ENCODE data around the gene GGT5.

The GGT5 gene

GRCh38 chr22:24190159-24190540 is 54.7 kb downstream of the GGT5 start:
- no peaks in the 10 kb centered on the region for H3K79me2 ChIP-seq (ENCODE audit: control insufficient read depth, insufficient read depth, low read length, poor library complexity)
- H3K4me1 ChIP-seq (ENCODE audit: control insufficient read depth in 1 of 2, insufficient read depth in 2 of 2, low read length in 2 of 2) = peaks cover 16 to 20% of the 10 kb centered on the region in 2 experiments
- H3K36me3 ChIP-seq (ENCODE audit: control insufficient read depth in 1 of 2, insufficient read depth in 2 of 2, low read length in 2 of 2) = peaks cover 2 to 6% of the 10 kb centered on the region in 2 experiments
- H3K79me1 ChIP-seq (ENCODE audit: low read length) = peaks cover 18% of the 10 kb centered on the region
- peak overlapping the region; percentile 58 for H2BK5ac ChIP-seq (ENCODE audit: low read depth, low read length, poor library complexity)
- peak overlapping the region; percentile 91 for H2BK12ac ChIP-seq (ENCODE audit: low read length)
- peak overlapping the region; percentile 79 for H2BK120ac ChIP-seq (ENCODE audit: insufficient read depth, low read length, poor library complexity)
- H3K14ac ChIP-seq (ENCODE audit: low read length) = peak overlapping the region; percentile 82
- no CpG with 5 or more reads among the region's 14 CpGs for WGBS (ENCODE audit: extremely low coverage, insufficient coverage, insufficient read length)
- H3K9ac ChIP-seq (ENCODE audit: low read length) = no peak overlapping the region
- peak overlapping the region; percentile 93 for H4K91ac ChIP-seq (ENCODE audit: low read depth, low read length)
- H2AK5ac ChIP-seq (ENCODE audit: low read length) = peak overlapping the region; percentile 98
- no peak overlapping the region for H3K23ac ChIP-seq (ENCODE audit: low read length)
- no peaks in the 10 kb centered on the region for H3K27me3 ChIP-seq (ENCODE audit: insufficient read depth, low read length)
- peak overlapping the region; percentile 12 for H3K18ac ChIP-seq (ENCODE audit: low read length)
- peak overlapping the region; percentile 7 for H3K4ac ChIP-seq (ENCODE audit: low read depth, low read length)
- H3K27ac ChIP-seq (ENCODE audit: low read depth, low read length) = no peak overlapping the region
- no peak for DNase-seq
- H3K4me3 ChIP-seq (ENCODE audit: low read depth, low read length) = no peak overlapping the region
- H2AFZ ChIP-seq (ENCODE audit: insufficient read depth, low read length, poor library complexity) = no peak overlapping the region
- H3K9me3 ChIP-seq (ENCODE audit: insufficient read depth, low read depth, low read length) = peaks cover 1% of the 10 kb centered on the region
- peak overlapping the region; percentile 64 for H4K8ac ChIP-seq (ENCODE audit: low read depth, low read length)
- peak overlapping the region; percentile 1 for H4K12ac ChIP-seq (ENCODE audit: low read depth, low read length)
- H3K4me2 ChIP-seq (ENCODE audit: low read length) = no peak overlapping the region

GRCh38 chr22:24189249-24190158 is 55.4 kb downstream of the GGT5 start:
- Histone ChIP-seq H2AK5ac (ENCODE audit: low read length) (peak overlapping the region; percentile 98), H3K36me3 (ENCODE audit: control insufficient read depth in 1 of 2, insufficient read depth in 2 of 2, low read length in 2 of 2) (peaks cover 2 to 6% of the 10 kb centered on the region in 2 experiments), H3K9me3 (ENCODE audit: insufficient read depth, low read depth, low read length) (peaks cover 1% of the 10 kb centered on the region), H3K23ac (ENCODE audit: low read length) (no peak overlapping the region), H3K4me2 (ENCODE audit: low read length) (no peak overlapping the region), H3K4me1 (ENCODE audit: control insufficient read depth in 1 of 2, insufficient read depth in 2 of 2, low read length in 2 of 2) (peaks cover 16 to 20% of the 10 kb centered on the region in 2 experiments), H3K27ac (ENCODE audit: low read depth, low read length) (no peak overlapping the region), H3K27me3 (ENCODE audit: insufficient read depth, low read length) (no peaks in the 10 kb centered on the region), H3K9ac (ENCODE audit: low read length) (no peak overlapping the region), H2BK120ac (ENCODE audit: insufficient read depth, low read length, poor library complexity) (peak overlapping the region; percentile 38), H3K79me2 (ENCODE audit: control insufficient read depth, insufficient read depth, low read length, poor library complexity) (no peaks in the 10 kb centered on the region), H2BK5ac (ENCODE audit: low read depth, low read length, poor library complexity) (no peak overlapping the region), H4K12ac (ENCODE audit: low read depth, low read length) (peak overlapping the region; percentile 1), H2BK12ac (ENCODE audit: low read length) (peak overlapping the region; percentile 91), H3K4ac (ENCODE audit: low read depth, low read length) (peak overlapping the region; percentile 7), H3K79me1 (ENCODE audit: low read length) (peaks cover 18% of the 10 kb centered on the region), H3K14ac (ENCODE audit: low read length) (peak overlapping the region; percentile 82), H4K8ac (ENCODE audit: low read depth, low read length) (peak overlapping the region; percentile 64), H3K4me3 (ENCODE audit: low read depth, low read length) (no peak overlapping the region), H4K91ac (ENCODE audit: low read depth, low read length) (peak overlapping the region; percentile 93), H3K18ac (ENCODE audit: low read length) (peak overlapping the region; percentile 12), H2AFZ (ENCODE audit: insufficient read depth, low read length, poor library complexity) (no peak overlapping the region)
- WGBS (ENCODE audit: extremely low coverage, insufficient coverage, insufficient read length) = no CpG with 5 or more reads among the region's 23 CpGs
- DNase-seq = peak; percentile 33 to 73

- Histone ChIP-seq H3K4ac (ENCODE audit: low read depth, low read length) (no peak overlapping the region), H3K9ac (ENCODE audit: low read length) (no peak overlapping the region), H4K12ac (ENCODE audit: low read depth, low read length) (no peak overlapping the region), H3K27me3 (ENCODE audit: insufficient read depth, low read length) (no peaks in the 10 kb centered on the region), H2AK5ac (ENCODE audit: low read length) (peak overlapping the region; percentile 55), H3K4me1 (ENCODE audit: control insufficient read depth in 1 of 2, insufficient read depth in 2 of 2, low read length in 2 of 2) (peaks cover 16 to 20% of the 10 kb centered on the region in 2 experiments), H3K14ac (ENCODE audit: low read length) (no peak overlapping the region), H3K23ac (ENCODE audit: low read length) (no peak overlapping the region), H4K8ac (ENCODE audit: low read depth, low read length) (no peak overlapping the region), H3K79me1 (ENCODE audit: low read length) (peaks cover 18% of the 10 kb centered on the region), H3K4me3 (ENCODE audit: low read depth, low read length) (no peak overlapping the region), H3K36me3 (ENCODE audit: control insufficient read depth in 1 of 2, insufficient read depth in 2 of 2, low read length in 2 of 2) (peaks cover 2 to 6% of the 10 kb centered on the region in 2 experiments), H2BK5ac (ENCODE audit: low read depth, low read length, poor library complexity) (no peak overlapping the region), H3K4me2 (ENCODE audit: low read length) (no peak overlapping the region), H3K27ac (ENCODE audit: low read depth, low read length) (no peak overlapping the region), H2AFZ (ENCODE audit: insufficient read depth, low read length, poor library complexity) (no peak overlapping the region), H2BK120ac (ENCODE audit: insufficient read depth, low read length, poor library complexity) (no peak overlapping the region), H3K9me3 (ENCODE audit: insufficient read depth, low read depth, low read length) (peaks cover 1% of the 10 kb centered on the region), H3K18ac (ENCODE audit: low read length) (no peak overlapping the region), H4K91ac (ENCODE audit: low read depth, low read length) (no peak overlapping the region), H3K79me2 (ENCODE audit: control insufficient read depth, insufficient read depth, low read length, poor library complexity) (no peaks in the 10 kb centered on the region), H2BK12ac (ENCODE audit: low read length) (peak overlapping the region; percentile 33)
- no peak for DNase-seq
- WGBS (ENCODE audit: extremely low coverage, insufficient coverage, insufficient read length) = no CpG with 5 or more reads among the region's 17 CpGs
Observed at GRCh38 chr22:24188705-24189248, 56.1 kb downstream of the GGT5 start.

DNA sequence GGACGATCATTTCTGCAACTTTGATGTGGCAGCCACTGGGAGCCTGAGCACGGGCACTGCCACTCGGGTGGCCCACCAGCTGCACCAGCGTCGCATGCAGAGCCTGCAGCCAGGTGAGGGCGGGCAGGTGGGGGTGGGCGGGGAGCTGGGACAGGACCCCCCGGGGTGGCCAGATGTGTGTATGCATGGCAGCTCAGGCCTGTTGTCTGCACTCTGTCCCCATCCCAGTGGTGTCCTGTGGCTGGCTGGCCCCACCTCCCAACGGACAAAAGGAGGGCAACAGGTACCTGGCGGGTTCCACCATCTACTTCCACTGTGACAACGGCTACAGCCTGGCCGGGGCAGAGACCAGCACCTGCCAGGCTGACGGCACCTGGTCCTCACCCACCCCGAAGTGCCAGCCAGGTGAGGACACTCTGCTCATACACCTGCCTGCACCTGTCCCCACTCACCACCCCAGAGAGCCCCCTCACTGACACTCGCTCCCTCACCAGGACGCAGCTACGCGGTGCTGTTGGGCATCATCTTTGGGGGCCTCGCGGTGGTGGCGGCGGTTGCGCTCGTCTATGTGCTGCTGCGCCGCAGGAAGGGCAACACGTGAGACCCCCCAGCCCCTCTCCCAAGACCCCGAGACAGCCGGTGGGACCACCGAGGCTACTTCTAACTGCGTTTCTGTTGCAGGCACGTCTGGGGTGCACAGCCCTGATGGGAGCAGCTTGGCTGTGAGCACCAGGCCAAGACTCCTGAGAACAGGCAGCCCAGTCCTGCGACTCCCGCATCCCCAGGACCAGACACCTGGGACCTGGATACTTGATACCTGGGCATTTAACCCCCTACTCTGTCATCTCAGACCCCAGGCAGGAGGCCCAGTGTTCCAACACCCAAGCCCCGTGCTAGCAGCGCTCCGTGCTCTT is 56.9 kb downstream of the GGT5 start:
- no peak overlapping the region for H3K4ac ChIP-seq (ENCODE audit: low read depth, low read length)
- no peak overlapping the region for H3K4me3 ChIP-seq (ENCODE audit: low read depth, low read length)
- H2AK5ac ChIP-seq (ENCODE audit: low read length) = no peak overlapping the region
- no peak overlapping the region for H2AFZ ChIP-seq (ENCODE audit: insufficient read depth, low read length, poor library complexity)
- H3K27ac ChIP-seq (ENCODE audit: low read depth, low read length) = no peak overlapping the region
- H3K23ac ChIP-seq (ENCODE audit: low read length) = no peak overlapping the region
- no peak overlapping the region for H4K91ac ChIP-seq (ENCODE audit: low read depth, low read length)
- H3K27me3 ChIP-seq (ENCODE audit: insufficient read depth, low read length) = no peaks in the 10 kb centered on the region
- H3K14ac ChIP-seq (ENCODE audit: low read length) = no peak overlapping the region
- no peak overlapping the region for H2BK120ac ChIP-seq (ENCODE audit: insufficient read depth, low read length, poor library complexity)
- no peak for DNase-seq
- peaks cover 18% of the 10 kb centered on the region for H3K79me1 ChIP-seq (ENCODE audit: low read length)
- H3K4me2 ChIP-seq (ENCODE audit: low read length) = no peak overlapping the region
- H3K9me3 ChIP-seq (ENCODE audit: insufficient read depth, low read depth, low read length) = peaks cover 1% of the 10 kb centered on the region
- no CpG with 5 or more reads among the region's 37 CpGs for WGBS (ENCODE audit: extremely low coverage, insufficient coverage, insufficient read length)
- no peak overlapping the region for H3K9ac ChIP-seq (ENCODE audit: low read length)
- H3K36me3 ChIP-seq (ENCODE audit: control insufficient read depth in 1 of 2, insufficient read depth in 2 of 2, low read length in 2 of 2) = peaks cover 2 to 6% of the 10 kb centered on the region in 2 experiments
- H4K8ac ChIP-seq (ENCODE audit: low read depth, low read length) = no peak overlapping the region
- no peak overlapping the region for H2BK12ac ChIP-seq (ENCODE audit: low read length)
- H3K4me1 ChIP-seq (ENCODE audit: control insufficient read depth in 1 of 2, insufficient read depth in 2 of 2, low read length in 2 of 2) = peaks cover 16 to 20% of the 10 kb centered on the region in 2 experiments
- H2BK5ac ChIP-seq (ENCODE audit: low read depth, low read length, poor library complexity) = no peak overlapping the region
- no peak overlapping the region for H4K12ac ChIP-seq (ENCODE audit: low read depth, low read length)
- H3K79me2 ChIP-seq (ENCODE audit: control insufficient read depth, insufficient read depth, low read length, poor library complexity) = no peaks in the 10 kb centered on the region
- H3K18ac ChIP-seq (ENCODE audit: low read length) = no peak overlapping the region

All from trophoblast cell (in vitro differentiated cells and primary cell).